ENCODE data around the gene CDK5RAP2.

DNA sequence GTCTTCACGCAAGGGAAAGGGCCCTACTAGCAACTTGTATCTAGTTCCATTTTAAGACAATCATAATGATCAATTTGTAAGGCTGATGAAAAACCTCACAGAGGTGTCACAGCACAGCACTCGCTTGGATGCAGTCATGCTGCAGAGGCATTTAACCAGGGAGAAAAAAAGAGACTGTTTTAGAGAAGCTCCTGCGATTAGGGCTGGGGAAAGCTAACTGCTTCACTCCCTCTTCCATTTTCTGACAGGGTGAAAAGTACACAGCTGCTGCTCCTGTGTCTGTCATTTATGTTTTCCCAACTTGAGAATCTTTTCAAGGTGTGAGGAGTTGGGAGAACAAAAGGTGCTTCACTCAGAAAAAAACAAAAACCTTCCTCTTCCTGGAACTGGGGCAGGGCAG lies 106.4 kb downstream of the CDK5RAP2 start:
- TF ChIP-seq CTCF (optimal IDR thresholded peaks at IDR 0.05 in 1 of 3, IDR thresholded peaks at IDR 0.05 in 1 of 3, conservative IDR thresholded peaks at IDR 0.05 in 1 of 3; ENCODE audit: extremely low read depth in 1 of 3, insufficient read depth in 2 of 3, low read length in 3 of 3) (no peak), EZH2 (IDR thresholded peaks at IDR 0.05; ENCODE audit: low read length) (no peak)
